ENCODE data around the gene FUT2.
"Not testable (repeated sequence)": the region's sequence is repeated elsewhere in the genome, so short reads cannot be mapped to it uniquely, and the experiment has no call there.

The FUT2 gene

GRCh38 chr19:48670699-48671445, 24.9 kb upstream of the FUT2 start:
- DNase-seq (ENCODE audit: low spot score), result no peak

GRCh38 chr19:48671446-48671995, 24.2 kb upstream of the FUT2 start:
- no peak for DNase-seq (ENCODE audit: low spot score)

GRCh38 chr19:48672994-48673393, 22.8 kb upstream of the FUT2 start, which contains the start of gene NTN5:
Gene NTN5 (minus strand): TSS chr19:48673017. CDS start chr19:48670986, 2,031 bp downstream.
- DNase-seq (ENCODE audit: low spot score), result no peak

- DNase-seq (ENCODE audit: low spot score), result no peak
Observed at GRCh38 chr19:48673436-48674100, 22.2 kb upstream of the FUT2 start.

- no peak for DNase-seq (ENCODE audit: low spot score)
Observed at GRCh38 chr19:48674216-48674809, 21.5 kb upstream of the FUT2 start.

GRCh38 chr19:48674921-48675824, 20.6 kb upstream of the FUT2 start:
- DNase-seq (ENCODE audit: low spot score), result peak; percentile 94

- DNase-seq (ENCODE audit: low spot score), result no peak
Observed at GRCh38 chr19:48676487-48676886, 19.3 kb upstream of the FUT2 start.

GRCh38 chr19:48676887-48677286, 18.9 kb upstream of the FUT2 start:
- no peak for DNase-seq (ENCODE audit: low spot score)

- DNase-seq (ENCODE audit: low spot score), result no peak
Observed at GRCh38 chr19:48678201-48678600, 17.6 kb upstream of the FUT2 start.

- DNase-seq (ENCODE audit: low spot score), result not testable (repeated sequence)
Observed at GRCh38 chr19:48680006-48680405, 15.8 kb upstream of the FUT2 start.

GRCh38 chr19:48680436-48681126, 15.2 kb upstream of the FUT2 start:
- no peak for DNase-seq (ENCODE audit: low spot score)

GRCh38 chr19:48681127-48681470, 14.7 kb upstream of the FUT2 start:
- peak; percentile 76 for DNase-seq (ENCODE audit: low spot score)

- peak; percentile 82 for DNase-seq (ENCODE audit: low spot score)
Observed at GRCh38 chr19:48683349-48683748, 12.4 kb upstream of the FUT2 start.

GRCh38 chr19:48685583-48685982, 10.2 kb upstream of the FUT2 start:
- no peak for DNase-seq (ENCODE audit: low spot score)

GRCh38 chr19:48686088-48686487, 9.7 kb upstream of the FUT2 start:
- peak; percentile 42 for DNase-seq (ENCODE audit: low spot score)

- DNase-seq (ENCODE audit: low spot score), result not testable (repeated sequence)
Observed at GRCh38 chr19:48686637-48687036, 9.1 kb upstream of the FUT2 start.

- DNase-seq (ENCODE audit: low spot score), result no peak
Observed at GRCh38 chr19:48687776-48688175, 8.0 kb upstream of the FUT2 start.

GRCh38 chr19:48689449-48689848, 6.3 kb upstream of the FUT2 start:
- no peak for DNase-seq (ENCODE audit: low spot score)

GRCh38 chr19:48693629-48694028, 2.1 kb upstream of the FUT2 start:
- not testable (repeated sequence) for DNase-seq (ENCODE audit: low spot score)

GRCh38 chr19:48696353-48697010, 711 bp downstream of the FUT2 start:
- no peak for DNase-seq (ENCODE audit: low spot score)

- DNase-seq (ENCODE audit: low spot score), result no peak
Observed at GRCh38 chr19:48698046-48698445, 2.3 kb downstream of the FUT2 start.

Measured in Ammon's horn (tissue), 1 donor.